ENCODE measurements around the gene EXTL2. TPM values are rescaled to one million over a fixed set of nuclear protein-coding genes. Genes with fewer than 3 reads are reported as not detected.
"Not testable (repeated sequence)": the region's sequence is repeated elsewhere in the genome, so short reads cannot be mapped to it uniquely, and the experiment has no call there.

EXTL2 gene
- total RNA-seq, 1 experiment from 2014 or later, result 9.8 TPM

GRCh38 chr1:100847361-100848082, 47.1 kb downstream of the EXTL2 start:
- no peaks in the 10 kb centered on the region for H3K4me1 ChIP-seq (ENCODE audit: control insufficient read depth, insufficient read depth, low read length)
- no peak overlapping the region for H3K27ac ChIP-seq (ENCODE audit: low read length)
- ATAC-seq (no peak), DNase-seq (ENCODE audit: low read depth, low spot score) (no peak)
- no TSS peak for BruUV-seq (replicated peaks)
- in situ Hi-C loops (cut with HindIII; ENCODE audit: low pct_unique_long_range_greater_than_20kb, low sequenced_read_pairs), result no loop called here
- POLR2A ChIA-PET, result no interaction called here
- no peaks in the 10 kb centered on the region for H3K36me3 ChIP-seq (ENCODE audit: control insufficient read depth, insufficient read depth, low read length)
- H3K4me3 ChIP-seq (ENCODE audit: low read depth in 2 of 2, low read length in 2 of 2), result no peak overlapping the region
- no peaks in the 10 kb centered on the region for H3K27me3 ChIP-seq (ENCODE audit: control insufficient read depth, insufficient read depth, low read length)
- no peaks in the 10 kb centered on the region for H3K9me3 ChIP-seq (ENCODE audit: control insufficient read depth, insufficient read depth, low read depth, low read length)
- CTCF ChIA-PET, result no interaction called here
- TF ChIP-seq POLR2AphosphoS5 (IDR thresholded peaks at IDR 0.05; ENCODE audit: low read depth, low read length) (no peak), TCF7L2 (IDR thresholded peaks at IDR 0.05; ENCODE audit: low read depth, low read length) (no peak), SIN3A (IDR thresholded peaks at IDR 0.05; ENCODE audit: borderline replicate concordance, insufficient read depth, low read depth, low read length) (no peak)
- TF ChIP-seq, protein P1, sequence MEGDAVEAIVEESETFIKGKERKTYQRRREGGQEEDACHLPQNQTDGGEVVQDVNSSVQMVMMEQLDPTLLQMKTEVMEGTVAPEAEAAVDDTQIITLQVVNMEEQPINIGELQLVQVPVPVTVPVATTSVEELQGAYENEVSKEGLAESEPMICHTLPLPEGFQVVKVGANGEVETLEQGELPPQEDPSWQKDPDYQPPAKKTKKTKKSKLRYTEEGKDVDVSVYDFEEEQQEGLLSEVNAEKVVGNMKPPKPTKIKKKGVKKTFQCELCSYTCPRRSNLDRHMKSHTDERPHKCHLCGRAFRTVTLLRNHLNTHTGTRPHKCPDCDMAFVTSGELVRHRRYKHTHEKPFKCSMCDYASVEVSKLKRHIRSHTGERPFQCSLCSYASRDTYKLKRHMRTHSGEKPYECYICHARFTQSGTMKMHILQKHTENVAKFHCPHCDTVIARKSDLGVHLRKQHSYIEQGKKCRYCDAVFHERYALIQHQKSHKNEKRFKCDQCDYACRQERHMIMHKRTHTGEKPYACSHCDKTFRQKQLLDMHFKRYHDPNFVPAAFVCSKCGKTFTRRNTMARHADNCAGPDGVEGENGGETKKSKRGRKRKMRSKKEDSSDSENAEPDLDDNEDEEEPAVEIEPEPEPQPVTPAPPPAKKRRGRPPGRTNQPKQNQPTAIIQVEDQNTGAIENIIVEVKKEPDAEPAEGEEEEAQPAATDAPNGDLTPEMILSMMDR (IDR thresholded peaks at IDR 0.05), result no peak
- TF ChIP-seq, protein P2, sequence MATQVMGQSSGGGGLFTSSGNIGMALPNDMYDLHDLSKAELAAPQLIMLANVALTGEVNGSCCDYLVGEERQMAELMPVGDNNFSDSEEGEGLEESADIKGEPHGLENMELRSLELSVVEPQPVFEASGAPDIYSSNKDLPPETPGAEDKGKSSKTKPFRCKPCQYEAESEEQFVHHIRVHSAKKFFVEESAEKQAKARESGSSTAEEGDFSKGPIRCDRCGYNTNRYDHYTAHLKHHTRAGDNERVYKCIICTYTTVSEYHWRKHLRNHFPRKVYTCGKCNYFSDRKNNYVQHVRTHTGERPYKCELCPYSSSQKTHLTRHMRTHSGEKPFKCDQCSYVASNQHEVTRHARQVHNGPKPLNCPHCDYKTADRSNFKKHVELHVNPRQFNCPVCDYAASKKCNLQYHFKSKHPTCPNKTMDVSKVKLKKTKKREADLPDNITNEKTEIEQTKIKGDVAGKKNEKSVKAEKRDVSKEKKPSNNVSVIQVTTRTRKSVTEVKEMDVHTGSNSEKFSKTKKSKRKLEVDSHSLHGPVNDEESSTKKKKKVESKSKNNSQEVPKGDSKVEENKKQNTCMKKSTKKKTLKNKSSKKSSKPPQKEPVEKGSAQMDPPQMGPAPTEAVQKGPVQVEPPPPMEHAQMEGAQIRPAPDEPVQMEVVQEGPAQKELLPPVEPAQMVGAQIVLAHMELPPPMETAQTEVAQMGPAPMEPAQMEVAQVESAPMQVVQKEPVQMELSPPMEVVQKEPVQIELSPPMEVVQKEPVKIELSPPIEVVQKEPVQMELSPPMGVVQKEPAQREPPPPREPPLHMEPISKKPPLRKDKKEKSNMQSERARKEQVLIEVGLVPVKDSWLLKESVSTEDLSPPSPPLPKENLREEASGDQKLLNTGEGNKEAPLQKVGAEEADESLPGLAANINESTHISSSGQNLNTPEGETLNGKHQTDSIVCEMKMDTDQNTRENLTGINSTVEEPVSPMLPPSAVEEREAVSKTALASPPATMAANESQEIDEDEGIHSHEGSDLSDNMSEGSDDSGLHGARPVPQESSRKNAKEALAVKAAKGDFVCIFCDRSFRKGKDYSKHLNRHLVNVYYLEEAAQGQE (IDR thresholded peaks at IDR 0.05; ENCODE audit: insufficient read depth in 1 of 2, low read depth in 2 of 2, low read length in 1 of 2), result no peak
- intact Hi-C loops (cut with micrococcal nuclease; ENCODE audit: unreplicated experiment), result no loop called here

GRCh38 chr1:100843160-100843559, 51.5 kb downstream of the EXTL2 start:
- ATAC-seq; BruUV-seq (replicated peaks); DNase-seq (ENCODE audit: low read depth, low spot score); POLR2A ChIA-PET; H3K36me3 ChIP-seq (ENCODE audit: control insufficient read depth, insufficient read depth, low read length); in situ Hi-C loops (cut with HindIII; ENCODE audit: low pct_unique_long_range_greater_than_20kb, low sequenced_read_pairs); H3K4me3 ChIP-seq (ENCODE audit: low read depth in 2 of 2, low read length in 2 of 2); H3K27me3 ChIP-seq (ENCODE audit: control insufficient read depth, insufficient read depth, low read length); H3K27ac ChIP-seq (ENCODE audit: low read length); CTCF ChIA-PET; H3K4me1 ChIP-seq (ENCODE audit: control insufficient read depth, insufficient read depth, low read length); intact Hi-C loops (cut with micrococcal nuclease; ENCODE audit: unreplicated experiment); H3K9me3 ChIP-seq (ENCODE audit: control insufficient read depth, insufficient read depth, low read depth, low read length): not testable (repeated sequence)

All from Panc1 (cell line).